ENCODE data around the gene ANKMY1. TPM values are rescaled to one million over a fixed set of nuclear protein-coding genes. Genes with fewer than 3 reads are reported as not detected.

The ANKMY1 gene
- total and polyA plus RNA-seq, 4 donors: 9.3 to 34.8 (median 14.8) TPM

- Histone ChIP-seq H3K27me3 (ENCODE audit: control insufficient read depth in 3 of 3, insufficient read depth in 3 of 3, low read length in 2 of 3) (no peaks in the 10 kb centered on the region), H3K36me3 (ENCODE audit: control insufficient read depth in 4 of 4, insufficient read depth in 4 of 4, low read length in 4 of 4) (no peaks in the 10 kb centered on the region), H3K9me3 (ENCODE audit: control insufficient read depth in 4 of 4, insufficient read depth in 3 of 4, low read length in 3 of 4) (no peaks in the 10 kb centered on the region), H3K27ac (ENCODE audit: low read depth in 1 of 2, low read length in 1 of 2) (no peak overlapping the region), H3K4me3 (no peak overlapping the region), H3K9ac (ENCODE audit: insufficient read depth in 1 of 2, low read length in 2 of 2) (no peak overlapping the region), H3K4me1 (ENCODE audit: control insufficient read depth in 5 of 5, insufficient read depth in 5 of 5, low read length in 5 of 5) (peaks cover 0 to 16% (median 0%) of the 10 kb centered on the region in 5 donors)
- DNase-seq (no peak), ATAC-seq (ENCODE audit: insufficient read depth, low FRiP score) (no peak)
- WGBS, 2 donors: 89 to 93% methylated on average over 24 to 27 of the region's 27 CpGs
- TF ChIP-seq CTCF (IDR thresholded peaks at IDR 0.05; ENCODE audit: control extremely low read depth, extremely low read depth): no peak
Measured at GRCh38 chr2:240441326-240441992, 116.3 kb downstream of the ANKMY1 start.

- H3K9me3 ChIP-seq (ENCODE audit: control insufficient read depth in 4 of 4, insufficient read depth in 3 of 4, low read length in 3 of 4): no peaks in the 10 kb centered on the region
- TF ChIP-seq CTCF (IDR thresholded peaks at IDR 0.05; ENCODE audit: control extremely low read depth, extremely low read depth): no peak
- ATAC-seq (ENCODE audit: insufficient read depth, low FRiP score) (no peak), DNase-seq (no peak)
- H3K4me3 ChIP-seq: no peak overlapping the region
- no peak overlapping the region for H3K9ac ChIP-seq (ENCODE audit: insufficient read depth in 1 of 2, low read length in 2 of 2)
- no peak overlapping the region for H3K27ac ChIP-seq (ENCODE audit: low read depth in 1 of 2, low read length in 1 of 2)
- no peaks in the 10 kb centered on the region for H3K36me3 ChIP-seq (ENCODE audit: control insufficient read depth in 4 of 4, insufficient read depth in 4 of 4, low read length in 4 of 4)
- no peaks in the 10 kb centered on the region for H3K27me3 ChIP-seq (ENCODE audit: control insufficient read depth in 3 of 3, insufficient read depth in 3 of 3, low read length in 2 of 3)
- WGBS, 2 donors: 89 to 97% methylated on average over 16 to 18 of the region's 18 CpGs
- peaks cover 0 to 18% (median 0%) of the 10 kb centered on the region in 5 donors for H3K4me1 ChIP-seq (ENCODE audit: control insufficient read depth in 5 of 5, insufficient read depth in 5 of 5, low read length in 5 of 5)
Measured at GRCh38 chr2:240440704-240441320, 117.0 kb downstream of the ANKMY1 start.

- DNase-seq: no peak
- H3K36me3 ChIP-seq (ENCODE audit: control insufficient read depth in 4 of 4, insufficient read depth in 4 of 4, low read length in 4 of 4): no peaks in the 10 kb centered on the region
Measured at GRCh38 chr2:240440251-240440650, 117.5 kb downstream of the ANKMY1 start.

More at GRCh38 chr2:240440251-240440650, 117.5 kb downstream of the ANKMY1 start:
- no peak for TF ChIP-seq CTCF (IDR thresholded peaks at IDR 0.05; ENCODE audit: control extremely low read depth, extremely low read depth)
- Histone ChIP-seq H3K9ac (ENCODE audit: insufficient read depth in 1 of 2, low read length in 2 of 2) (no peak overlapping the region), H3K4me3 (no peak overlapping the region), H3K9me3 (ENCODE audit: control insufficient read depth in 4 of 4, insufficient read depth in 3 of 4, low read length in 3 of 4) (no peaks in the 10 kb centered on the region), H3K4me1 (ENCODE audit: control insufficient read depth in 5 of 5, insufficient read depth in 5 of 5, low read length in 5 of 5) (peaks cover 0 to 18% (median 0%) of the 10 kb centered on the region in 5 donors), H3K27me3 (ENCODE audit: control insufficient read depth in 3 of 3, insufficient read depth in 3 of 3, low read length in 2 of 3) (no peaks in the 10 kb centered on the region), H3K27ac (ENCODE audit: low read depth in 1 of 2, low read length in 1 of 2) (no peak overlapping the region)
- no peak for ATAC-seq (ENCODE audit: insufficient read depth, low FRiP score)
- 94 to 97% methylated on average over 11 of the region's 12 CpGs for WGBS, 2 donors
